Liver (tissue), 9 donors: ENCODE results near the gene DIPK1B. TPM values are rescaled to one million over a fixed set of nuclear protein-coding genes. Genes with fewer than 3 reads are reported as not detected.
"Not testable (repeated sequence)": the region's sequence is repeated elsewhere in the genome, so short reads cannot be mapped to it uniquely, and the experiment has no call there.

Source experiments
- DNase-seq: peaks from one replicate; pipeline ENCODE4 v3.0.0-alpha.2; 2017; ENCODE audit warnings: low spot score
- H3K27ac ChIP-seq, 2 donors: one replicate each; pipeline ENCODE4 v1.7.0; 2013; ENCODE audit warnings: inconsistent platforms in 2 of 2, low read length in 2 of 2, control low read depth in 1 of 2, low read depth in 1 of 2, mild to moderate bottlenecking in 1 of 2
- H3K27me3 ChIP-seq, 4 donors: one replicate each; pipeline versions ENCODE4 v1.6.1 to v1.7.0; 2013; ENCODE audit warnings: low read length in 3 of 4, inconsistent platforms in 1 of 4, mild to moderate bottlenecking in 1 of 4, moderate library complexity in 1 of 4; ENCODE audit not compliant: control insufficient read depth in 4 of 4, insufficient read depth in 4 of 4
- H3K36me3 ChIP-seq, 4 donors: one replicate each; pipeline versions ENCODE4 v1.6.1 to v1.7.0; 2013; ENCODE audit warnings: low read length in 3 of 4, mild to moderate bottlenecking in 3 of 4, low read depth in 1 of 4, moderate library complexity in 1 of 4; ENCODE audit not compliant: control insufficient read depth in 4 of 4, insufficient read depth in 3 of 4
- H3K4me1 ChIP-seq, 4 donors: one replicate each; pipeline versions ENCODE4 v1.6.1 to v1.7.0; 2013; ENCODE audit warnings: low read length in 3 of 4, mild to moderate bottlenecking in 3 of 4, moderate library complexity in 1 of 4; ENCODE audit not compliant: control insufficient read depth in 4 of 4, insufficient read depth in 4 of 4
- H3K4me3 ChIP-seq, 3 donors: one replicate each; pipeline versions ENCODE4 v1.6.1 to v1.7.0; 2013; ENCODE audit warnings: low read length in 3 of 3, control low read depth in 1 of 3, low read depth in 1 of 3, mild to moderate bottlenecking in 1 of 3
- H3K9ac ChIP-seq, 2 donors: one replicate each; pipeline ENCODE4 v1.7.0; 2013; ENCODE audit warnings: low read length in 2 of 2, mild to moderate bottlenecking in 2 of 2, moderate library complexity in 2 of 2, control low read depth in 1 of 2, low read depth in 1 of 2
- H3K9me3 ChIP-seq, 4 donors: one replicate each; pipeline versions ENCODE4 v1.6.1 to v1.7.0; 2013; ENCODE audit warnings: low read length in 3 of 4; ENCODE audit not compliant: control insufficient read depth in 4 of 4
- ATF3 ChIP-seq: IDR thresholded peaks from 2 replicates; pipeline ENCODE4 v1.6.1; 2016; ENCODE audit warnings: antibody characterized with exemption
- FOXA1 ChIP-seq: IDR thresholded peaks from 2 replicates; pipeline ENCODE4 v1.6.1; 2016; ENCODE audit warnings: antibody characterized with exemption
- FOXA2 ChIP-seq: IDR thresholded peaks from 2 replicates; pipeline ENCODE4 v1.6.1; 2016; ENCODE audit warnings: antibody characterized with exemption
- GABPA ChIP-seq, 2 donors: IDR thresholded peaks in 1 of 2; conservative IDR thresholded peaks in 1 of 2; 2 replicates each; pipeline ENCODE4 v1.6.1; 2016; ENCODE audit warnings: antibody characterized with exemption in 2 of 2, mild to moderate bottlenecking in 1 of 2, moderate library complexity in 1 of 2
- HNF4A ChIP-seq, 2 donors: conservative IDR thresholded peaks; 2 replicates each; pipeline ENCODE4 v1.6.1; 2016; ENCODE audit warnings: antibody characterized with exemption in 2 of 2, mild to moderate bottlenecking in 2 of 2
- HNF4G ChIP-seq: IDR thresholded peaks from 2 replicates; pipeline ENCODE4 v1.6.1; 2016; ENCODE audit warnings: antibody characterized with exemption
- JUND ChIP-seq, 2 donors: IDR thresholded peaks; 2 replicates each; pipeline ENCODE4 v1.6.1; 2016; ENCODE audit warnings: antibody characterized with exemption in 2 of 2
- MAX ChIP-seq: IDR thresholded peaks from 2 replicates; pipeline ENCODE4 v1.6.1; 2016; ENCODE audit warnings: antibody characterized with exemption
- REST ChIP-seq: IDR thresholded peaks from 2 replicates; pipeline ENCODE4 v1.6.1; 2016; ENCODE audit warnings: antibody characterized with exemption, mild to moderate bottlenecking
- RXRA ChIP-seq, 2 donors: IDR thresholded peaks; 2 replicates each; pipeline ENCODE4 v1.6.1; 2017 to 2018; ENCODE audit warnings: antibody characterized with exemption in 2 of 2, mild to moderate bottlenecking in 1 of 2
- SP1 ChIP-seq: IDR thresholded peaks from 2 replicates; pipeline ENCODE4 v1.6.1; 2018; ENCODE audit warnings: antibody characterized with exemption, mild to moderate bottlenecking
- YY1 ChIP-seq: IDR thresholded peaks from 2 replicates; pipeline ENCODE4 v1.6.1; 2016; ENCODE audit warnings: antibody characterized with exemption, mild to moderate bottlenecking
- ZBTB33 ChIP-seq: IDR thresholded peaks from 2 replicates; pipeline ENCODE4 v1.6.1; 2016; ENCODE audit warnings: antibody characterized with exemption
- WGBS: extraction: QIAGEN DNeasy Blood & Tissue Kit; methylation state at CpG from one replicate; pipeline ENCODE4 v1.1.7; 2013; 5-methylcytosine and 5-hydroxymethylcytosine counted together
- polyA plus RNA-seq, 2 donors: library from polyadenylated mRNA; stranded (reverse) in 1 of 2; unstranded in 1 of 2; fragments of 200-250 nt in 1 of 2; fragments of >200 nt in 1 of 2; fragmentation: Nextera tagmentation in 1 of 2; extraction: Ambion mirVana in 1 of 2; gene quantifications; one replicate each; pipeline versions ENCODE4 v1.2.1 to v1.2.3, GENCODE V29; 2013 to 2015
- total RNA-seq, 2 donors: library from RNA; depleted of rRNA; stranded (reverse); fragments of >200 nt; gene quantifications; one replicate each; pipeline ENCODE4 v1.2.3, GENCODE V29; 2014
- donor health status: healthy.
- donor health status: healthy.
- donor health status: healthy.
- donor health status: healthy.
- donor health status: healthy.

DIPK1B gene
- total and polyA plus RNA-seq, 4 donors, result 2.3 to 19.7 (median 5.2) TPM

GRCh38 chr9:136710543-136710942 lies 1.8 kb upstream of the DIPK1B start:
- H3K9me3 ChIP-seq, result no peaks in the 10 kb centered on the region
- no peaks in the 10 kb centered on the region for H3K36me3 ChIP-seq
- no peak for TF ChIP-seq FOXA1
- no peak for TF ChIP-seq REST
- TF ChIP-seq FOXA2, result no peak
- no peak for TF ChIP-seq HNF4A (conservative IDR thresholded peaks at IDR 0.05)
- TF ChIP-seq YY1, result no peak
- TF ChIP-seq MAX, result no peak
- TF ChIP-seq JUND (IDR thresholded peaks at IDR 0.05), result no peak
- TF ChIP-seq ATF3, result no peak
- no peak for TF ChIP-seq GABPA (IDR thresholded peaks at IDR 0.05 in 1 of 2, conservative IDR thresholded peaks at IDR 0.05 in 1 of 2)
- TF ChIP-seq SP1, result no peak
- no peak for TF ChIP-seq ZBTB33
- TF ChIP-seq HNF4G, result no peak
- no peak for TF ChIP-seq RXRA (IDR thresholded peaks at IDR 0.05)
- no peak overlapping the region for H3K27ac ChIP-seq
- 90% methylated on average over 7 of the region's 7 CpGs for WGBS
- peaks cover 4 to 17% (median 13%) of the 10 kb centered on the region in 4 donors for H3K4me1 ChIP-seq
- H3K9ac ChIP-seq, result no peak overlapping the region
- H3K4me3 ChIP-seq, result no peak overlapping the region
- no peak for DNase-seq
- H3K27me3 ChIP-seq, result no peaks in the 10 kb centered on the region

- not testable (repeated sequence) for H3K27ac ChIP-seq, H3K27me3 ChIP-seq
- TF ChIP-seq JUND (IDR thresholded peaks at IDR 0.05), result peak; percentile 70 to 80
Measured at GRCh38 chr9:136711219-136711648, 1.1 kb upstream of the DIPK1B start.

More at GRCh38 chr9:136711219-136711648, 1.1 kb upstream of the DIPK1B start:
- not testable (repeated sequence) for H3K36me3 ChIP-seq, H3K9ac ChIP-seq, DNase-seq, H3K9me3 ChIP-seq, H3K4me3 ChIP-seq
- peaks cover 4 to 17% (median 13%) of the 10 kb centered on the region in 4 donors for H3K4me1 ChIP-seq
- WGBS, result 59% methylated on average over 4 of the region's 4 CpGs
